Ascending aorta (tissue), 2 donors: ENCODE data around the gene NARF. TPM values are rescaled to one million over a fixed set of nuclear protein-coding genes. Genes with fewer than 3 reads are reported as not detected.
"Not testable (repeated sequence)": the region's sequence is repeated elsewhere in the genome, so short reads cannot be mapped to it uniquely, and the experiment has no call there.

Experiments
- DNase-seq, 2 donors: peaks; one replicate each; pipeline ENCODE4 v3.0.0-alpha.2; 2019; ENCODE audit warnings: low spot score in 2 of 2
- H3K27ac ChIP-seq, 2 donors: fragments of 200-600 bp; sonication (generic); one replicate each; pipeline ENCODE4 v1.5.1; 2016 to 2017; ENCODE audit warnings: mild to moderate bottlenecking in 1 of 2
- H3K27me3 ChIP-seq: fragments of 200-600 bp; sonication (generic); one replicate; pipeline ENCODE4 v1.5.1; 2017
- H3K36me3 ChIP-seq, 2 donors: fragments of 200-600 bp; sonication (generic); one replicate each; pipeline ENCODE4 v1.5.1; 2016
- H3K4me1 ChIP-seq, 2 donors: fragments of 200-600 bp; sonication (generic); one replicate each; pipeline ENCODE4 v1.5.1; 2016 to 2017; ENCODE audit warnings: mild to moderate bottlenecking in 1 of 2
- H3K4me3 ChIP-seq, 2 donors: fragments of 200-600 bp; sonication (generic); one replicate each; pipeline ENCODE4 v1.5.1; 2016 to 2017; ENCODE audit warnings: mild to moderate bottlenecking in 1 of 2
- H3K9me3 ChIP-seq, 2 donors: fragments of 200-600 bp; sonication (generic); one replicate each; pipeline ENCODE4 v1.5.1; 2016
- CTCF ChIP-seq, 3 experiments: fragments of 200-600 bp in 2 of 3; fragments of 450-650 bp in 1 of 3; sonication (generic) in 2 of 3; IDR thresholded peaks; one replicate each; pipeline ENCODE4 v1.5.1; 2016 to 2019; ENCODE audit warnings: antibody characterized with exemption in 3 of 3, mild to moderate bottlenecking in 1 of 3, moderate library complexity in 1 of 3
- intact Hi-C: fragments of 100-400 bp; cut with DNase I; formaldehyde crosslinking; loops from one replicate; pipeline ENCODE4 v1.15.1; 2023
- total RNA-seq: library from RNA; depleted of rRNA; stranded (reverse); fragments of >200 nt; gene quantifications from one replicate; pipeline ENCODE4 v1.1.0, GENCODE V29; 2016

The NARF gene
- total RNA-seq, result 38.3 TPM

- Histone ChIP-seq H3K4me1 (peaks cover 0 to 12% of the 10 kb centered on the region in 2 donors), H3K9me3 (no peaks in the 10 kb centered on the region), H3K4me3 (peak within 1 kb of the TSS; percentile 77 to 86), H3K27ac (peak within 1 kb of the TSS; percentile 100), H3K27me3 (no peaks in the 10 kb centered on the region), H3K36me3 (peaks cover 24 to 29% of the 10 kb centered on the region in 2 donors)
- no peak for TF ChIP-seq CTCF (IDR thresholded peaks at IDR 0.05)
- intact Hi-C loops, result loop anchor here (1.0 to 2.0 kb wide), 6 partner anchors 8 to 190 kb away; partner anchors contain the start of genes CYBC1, FOXK2 and WDR45B
- peak; percentile 92 to 99 for DNase-seq
These were observed at the start of gene NARF for GRCh38 chr17:82458179-82458884. Gene NARF, plus strand, starts transcription at chr17:82458741. Its CDS starts 63 bp downstream, at chr17:82458804.

GRCh38 chr17:82408938-82409318, 49.6 kb upstream of the NARF start:
- DNase-seq, result no peak
- Histone ChIP-seq H3K36me3 (peaks cover 4 to 7% of the 10 kb centered on the region in 2 donors), H3K4me1 (no peaks in the 10 kb centered on the region), H3K27ac (no peak overlapping the region), H3K27me3 (no peaks in the 10 kb centered on the region), H3K9me3 (no peaks in the 10 kb centered on the region), H3K4me3 (no peak overlapping the region)
- TF ChIP-seq CTCF (IDR thresholded peaks at IDR 0.05), result no peak
- intact Hi-C loops, result no loop called here

GRCh38 chr17:82410014-82410716, 48.4 kb upstream of the NARF start:
- Histone ChIP-seq H3K4me1 (no peaks in the 10 kb centered on the region), H3K4me3 (no peak overlapping the region), H3K27me3 (no peaks in the 10 kb centered on the region), H3K36me3 (peaks cover 0 to 3% of the 10 kb centered on the region in 2 donors), H3K27ac (no peak overlapping the region), H3K9me3 (no peaks in the 10 kb centered on the region)
- TF ChIP-seq CTCF (IDR thresholded peaks at IDR 0.05), result no peak
- intact Hi-C loops, result no loop called here
- DNase-seq, result no peak

- Histone ChIP-seq H3K27ac (no peak overlapping the region), H3K4me3 (no peak overlapping the region), H3K27me3 (no peaks in the 10 kb centered on the region), H3K36me3 (peaks cover 0 to 3% of the 10 kb centered on the region in 2 donors), H3K4me1 (no peaks in the 10 kb centered on the region), H3K9me3 (no peaks in the 10 kb centered on the region)
- no peak for DNase-seq
- no peak for TF ChIP-seq CTCF (IDR thresholded peaks at IDR 0.05)
- intact Hi-C loops, result no loop called here
These were observed 47.0 kb upstream of the NARF start for GRCh38 chr17:82411396-82412053.

GRCh38 chr17:82412081-82412480, 46.5 kb upstream of the NARF start:
- H3K27ac ChIP-seq, DNase-seq, H3K36me3 ChIP-seq, H3K4me1 ChIP-seq, H3K4me3 ChIP-seq, H3K9me3 ChIP-seq, intact Hi-C loops, H3K27me3 ChIP-seq: not testable (repeated sequence)
